H9 (cell line): ENCODE results near the gene FN1. TPM values are rescaled to one million over a fixed set of nuclear protein-coding genes. Genes with fewer than 3 reads are reported as not detected.

Experiments used
- DNase-seq: peaks from one replicate; pipeline ENCODE4 v3.0.0-alpha.2; 2017
- H2AFZ ChIP-seq: one replicate; pipeline ENCODE4 v1.6.1; 2013; ENCODE audit warnings: mild to moderate bottlenecking, low read length, control low read depth, moderate library complexity
- H2AK5ac ChIP-seq: 2 replicates; pipeline ENCODE4 v1.6.1; 2013; ENCODE audit warnings: low read length, control low read depth, mixed read lengths; ENCODE audit not compliant: insufficient read length
- H2BK120ac ChIP-seq: one replicate; pipeline ENCODE4 v1.6.1; 2013; ENCODE audit warnings: low read depth, mild to moderate bottlenecking, low read length, control low read depth, inconsistent platforms; ENCODE audit not compliant: poor library complexity, severe bottlenecking
- H2BK12ac ChIP-seq: 2 replicates; pipeline ENCODE4 v1.6.1; 2013; ENCODE audit warnings: low read length, control low read depth, mixed read lengths, low read depth; ENCODE audit not compliant: insufficient read length
- H2BK15ac ChIP-seq: 2 replicates; pipeline ENCODE4 v1.6.1; 2013; ENCODE audit warnings: low read depth, low read length, control low read depth
- H2BK20ac ChIP-seq: one replicate; pipeline ENCODE4 v1.6.1; 2013; ENCODE audit warnings: low read depth, mild to moderate bottlenecking, low read length, control low read depth, inconsistent platforms; ENCODE audit not compliant: poor library complexity, severe bottlenecking
- H2BK5ac ChIP-seq: 2 replicates; pipeline ENCODE4 v1.6.1; 2013; ENCODE audit warnings: low read length, control low read depth, mixed read lengths; ENCODE audit not compliant: insufficient read length
- H3K14ac ChIP-seq: 2 replicates; pipeline ENCODE4 v1.6.1; 2013; ENCODE audit warnings: low read length, control low read depth; ENCODE audit not compliant: insufficient read depth
- H3K18ac ChIP-seq: 2 replicates; pipeline ENCODE4 v1.6.1; 2013; ENCODE audit warnings: low read depth, mild to moderate bottlenecking, mixed read lengths, low read length, control low read depth; ENCODE audit not compliant: insufficient read length
- H3K23ac ChIP-seq: 2 replicates; pipeline ENCODE4 v1.6.1; 2013; ENCODE audit warnings: low read length, control low read depth, mixed read lengths, low read depth; ENCODE audit not compliant: insufficient read length
- H3K23me2 ChIP-seq: 2 replicates; pipeline ENCODE4 v1.6.1; 2013; ENCODE audit warnings: low read depth, mild to moderate bottlenecking, mixed read lengths, low read length, control low read depth; ENCODE audit not compliant: insufficient read length, poor library complexity, severe bottlenecking
- H3K27ac ChIP-seq: 2 replicates; pipeline ENCODE4 v1.5.1; 2013; ENCODE audit warnings: low read length, control low read depth, mixed read lengths, low read depth; ENCODE audit not compliant: insufficient read length
- H3K27me3 ChIP-seq: 2 replicates; pipeline ENCODE4 v1.6.1; 2013; ENCODE audit warnings: low read length, control low read depth, inconsistent platforms; ENCODE audit not compliant: insufficient read depth
- H3K4ac ChIP-seq: 2 replicates; pipeline ENCODE4 v1.6.1; 2013; ENCODE audit warnings: low read depth, mild to moderate bottlenecking, control low read depth, inconsistent platforms, low read length, moderate library complexity
- H3K4me1 ChIP-seq: 2 replicates; pipeline ENCODE4 v1.6.1; 2013; ENCODE audit warnings: low read length, control low read depth, inconsistent platforms; ENCODE audit not compliant: insufficient read depth
- H3K4me2 ChIP-seq: 2 replicates; pipeline ENCODE4 v1.6.1; 2013; ENCODE audit warnings: low read length, control low read depth, mixed read lengths; ENCODE audit not compliant: insufficient read length, insufficient read depth
- H3K56ac ChIP-seq: 2 replicates; pipeline ENCODE4 v1.6.1; 2013; ENCODE audit warnings: low read depth, mild to moderate bottlenecking, mixed read lengths, low read length, control low read depth; ENCODE audit not compliant: insufficient read length
- H3K79me1 ChIP-seq: 2 replicates; pipeline ENCODE4 v1.6.1; 2013; ENCODE audit warnings: low read depth, mild to moderate bottlenecking, moderate library complexity, low read length, control low read depth, inconsistent platforms; ENCODE audit not compliant: insufficient read depth, poor library complexity, severe bottlenecking
- H3K79me2 ChIP-seq: 2 replicates; pipeline ENCODE4 v1.6.1; 2013; ENCODE audit warnings: low read length, control low read depth, inconsistent platforms; ENCODE audit not compliant: insufficient read depth
- H3K9ac ChIP-seq: 2 replicates; pipeline ENCODE4 v1.6.1; 2013; ENCODE audit warnings: low read length, control low read depth, mixed read lengths; ENCODE audit not compliant: insufficient read length; ENCODE audit errors: extremely low read depth
- H3K9me3 ChIP-seq: one replicate; pipeline ENCODE4 v1.6.1; 2013; ENCODE audit warnings: low read depth, low read length, inconsistent platforms; ENCODE audit not compliant: control insufficient read depth
- H3T11ph ChIP-seq: one replicate; pipeline ENCODE4 v1.6.1; 2013; ENCODE audit warnings: mild to moderate bottlenecking, low read length, control low read depth, inconsistent platforms
- H4K20me1 ChIP-seq: one replicate; pipeline ENCODE4 v1.6.1; 2013; ENCODE audit not compliant: control insufficient read depth, insufficient read length, insufficient read depth
- H4K5ac ChIP-seq: 2 replicates; pipeline ENCODE4 v1.6.1; 2013; ENCODE audit warnings: low read depth, mild to moderate bottlenecking, mixed read lengths, low read length, control low read depth; ENCODE audit not compliant: insufficient read length
- H4K8ac ChIP-seq: replicated peaks from 2 replicates; pipeline ENCODE4 v1.6.1; 2013; ENCODE audit warnings: low read length, control low read depth, mixed read lengths, low read depth; ENCODE audit not compliant: insufficient read length
- H4K91ac ChIP-seq: 2 replicates; pipeline ENCODE4 v1.6.1; 2013; ENCODE audit warnings: low read depth, mild to moderate bottlenecking, moderate library complexity, mixed read lengths, low read length, control low read depth; ENCODE audit not compliant: insufficient read length
- H3K27ac Mint-ChIP-seq, 3 experiments: 2 replicates in 2 of 3; 3 replicates in 1 of 3; pipeline ENCODE4 v1.8.0; 2020 to 2021; ENCODE audit warnings: mixed read lengths in 3 of 3, mild to moderate bottlenecking in 1 of 3, moderate library complexity in 1 of 3
- H3K27me3 Mint-ChIP-seq: 2 replicates; pipeline ENCODE4 v1.8.0; 2021; ENCODE audit warnings: low read depth, mild to moderate bottlenecking, moderate library complexity, mixed read lengths
- H3K36me3 Mint-ChIP-seq, 3 experiments: 2 replicates in 2 of 3; 3 replicates in 1 of 3; pipeline ENCODE4 v1.8.0; 2020 to 2021; ENCODE audit warnings: low read depth in 3 of 3, mixed read lengths in 3 of 3; ENCODE audit not compliant: insufficient read depth in 1 of 3
- H3K4me1 Mint-ChIP-seq, 2 experiments: 2 replicates each; pipeline ENCODE4 v1.8.0; 2020; ENCODE audit warnings: mixed read lengths in 2 of 2
- H3K4me3 Mint-ChIP-seq, 2 experiments: 2 replicates in 1 of 2; 3 replicates in 1 of 2; pipeline ENCODE4 v1.8.0; 2020 to 2021; ENCODE audit warnings: mild to moderate bottlenecking in 2 of 2, mixed read lengths in 2 of 2, moderate library complexity in 1 of 2
- H3K9me3 Mint-ChIP-seq, 2 experiments: 2 replicates in 1 of 2; 3 replicates in 1 of 2; pipeline ENCODE4 v1.8.0; 2020; ENCODE audit warnings: mild to moderate bottlenecking in 2 of 2, mixed read lengths in 2 of 2, moderate library complexity in 1 of 2
- WGBS: extraction: QIAGEN DNeasy Blood & Tissue Kit; methylation state at CpG from one replicate; pipeline ENCODE4 v1.1.7; 2013; ENCODE audit warnings: missing lambda C conversion rate, low lambda C conversion rate, mixed read lengths; ENCODE audit not compliant: insufficient read length; ENCODE audit errors: extremely low coverage; 5-methylcytosine and 5-hydroxymethylcytosine counted together
- total RNA-seq: library from RNA; stranded (reverse); gene quantifications from 2 replicates; pipeline ENCODE4 v1.2.1, GENCODE V29; 2021
- TF ChIP-seq, protein P1 (sequence below): fragments of 200-600 bp; sonication (generic); conservative IDR thresholded peaks from 3 replicates; pipeline ENCODE4 v1.8.0; 2021; ENCODE audit warnings: antibody characterized with exemption, mild to moderate bottlenecking

Gene FN1
- total RNA-seq, 1 experiment from 2014 or later, result 56.0 TPM

- peak overlapping the region; percentile 40 for H3K9ac ChIP-seq
- no peaks in the 10 kb centered on the region for H3K9me3 ChIP-seq
- Mint-ChIP-seq H3K27me3 (peaks cover 6% of the 10 kb centered on the region), H3K4me3 (peak overlapping the region; percentile 93 to 94), H3K9me3 (no peaks in the 10 kb centered on the region), H3K27ac (peak overlapping the region; percentile 98 to 99 (median 99)), H3K4me1 (peaks cover 19 to 22% of the 10 kb centered on the region in 2 experiments), H3K36me3 (peaks cover 0 to 5% (median 1%) of the 10 kb centered on the region in 3 experiments; a peak in 4 of 7 replicates)
- H3K27me3 ChIP-seq, result no peaks in the 10 kb centered on the region
- peak overlapping the region; percentile 87 for H3K14ac ChIP-seq
- H3K23me2 ChIP-seq, result peaks cover 6% of the 10 kb centered on the region
- H3K4me1 ChIP-seq, result no peaks in the 10 kb centered on the region
- no peak overlapping the region; the same call in 1 of the 2 replicates for H3K4ac ChIP-seq
- H2AFZ ChIP-seq, result no peak overlapping the region
- peak overlapping the region; percentile 50 for H3K27ac ChIP-seq
- H2BK12ac ChIP-seq, result no peak overlapping the region
- TF ChIP-seq, protein P1, sequence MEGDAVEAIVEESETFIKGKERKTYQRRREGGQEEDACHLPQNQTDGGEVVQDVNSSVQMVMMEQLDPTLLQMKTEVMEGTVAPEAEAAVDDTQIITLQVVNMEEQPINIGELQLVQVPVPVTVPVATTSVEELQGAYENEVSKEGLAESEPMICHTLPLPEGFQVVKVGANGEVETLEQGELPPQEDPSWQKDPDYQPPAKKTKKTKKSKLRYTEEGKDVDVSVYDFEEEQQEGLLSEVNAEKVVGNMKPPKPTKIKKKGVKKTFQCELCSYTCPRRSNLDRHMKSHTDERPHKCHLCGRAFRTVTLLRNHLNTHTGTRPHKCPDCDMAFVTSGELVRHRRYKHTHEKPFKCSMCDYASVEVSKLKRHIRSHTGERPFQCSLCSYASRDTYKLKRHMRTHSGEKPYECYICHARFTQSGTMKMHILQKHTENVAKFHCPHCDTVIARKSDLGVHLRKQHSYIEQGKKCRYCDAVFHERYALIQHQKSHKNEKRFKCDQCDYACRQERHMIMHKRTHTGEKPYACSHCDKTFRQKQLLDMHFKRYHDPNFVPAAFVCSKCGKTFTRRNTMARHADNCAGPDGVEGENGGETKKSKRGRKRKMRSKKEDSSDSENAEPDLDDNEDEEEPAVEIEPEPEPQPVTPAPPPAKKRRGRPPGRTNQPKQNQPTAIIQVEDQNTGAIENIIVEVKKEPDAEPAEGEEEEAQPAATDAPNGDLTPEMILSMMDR, result no peak
- H3K23ac ChIP-seq, result no peak overlapping the region
- H3K18ac ChIP-seq, result no peak overlapping the region
- no peak overlapping the region for H4K91ac ChIP-seq
- H2AK5ac ChIP-seq, result no peak overlapping the region
- no peaks in the 10 kb centered on the region for H3K79me2 ChIP-seq
- peak overlapping the region; percentile 80 for H3K4me2 ChIP-seq
- no peaks in the 10 kb centered on the region for H3K79me1 ChIP-seq
- no CpG with 5 or more reads among the region's 22 CpGs for WGBS
- H4K5ac ChIP-seq, result no peak overlapping the region
- H2BK20ac ChIP-seq, result peak overlapping the region; percentile 91
- H4K20me1 ChIP-seq, result no peaks in the 10 kb centered on the region
- no peak overlapping the region for H4K8ac ChIP-seq
- no peak overlapping the region for H2BK15ac ChIP-seq
- no peak overlapping the region for H3K56ac ChIP-seq
- H2BK5ac ChIP-seq, result no peak overlapping the region
- peak; percentile 48 for DNase-seq
- no peak overlapping the region for H3T11ph ChIP-seq
- H2BK120ac ChIP-seq, result no peak overlapping the region
These were observed 1.1 kb upstream of the FN1 start for GRCh38 chr2:215436705-215437565.
